B cell (primary cell): ENCODE measurements around the gene NAV2. TPM values are rescaled to one million over a fixed set of nuclear protein-coding genes. Genes with fewer than 3 reads are reported as not detected.

Experiments
- ATAC-seq: fragments of 200-7000 bp; cut with Tn5 transposase; one replicate; pipeline ENCODE4 v1.10.0; 2021; ENCODE audit warnings: low read depth, mild to moderate bottlenecking, moderate number of reproducible peaks, moderate library complexity
- CTCF ChIA-PET: fragments of 350-600 bp; sonication (Branson Sonifier 250); formaldehyde crosslinking; loops from one replicate; lab custom pipeline; 2021; ENCODE audit warnings: antibody characterized with exemption, inconsistent platforms; lab: Charles Lee
- POLR2A ChIA-PET: fragments of 350-600 bp; sonication (Branson Sonifier 250); formaldehyde crosslinking; loops from one replicate; lab custom pipeline; 2021; ENCODE audit warnings: antibody characterized with exemption; lab: Charles Lee
- DNase-seq: peaks from one replicate; pipeline ENCODE4 v3.0.0; 2013
- H2AFZ ChIP-seq: 2 replicates; pipeline ENCODE4 v1.6.1; 2012; ENCODE audit warnings: mild to moderate bottlenecking, low read depth, low read length; ENCODE audit not compliant: insufficient read depth, poor library complexity, severe bottlenecking
- H3K27ac ChIP-seq, 2 donors: 1 replicate in 1 of 2; 2 replicates in 1 of 2; pipeline ENCODE4 v1.5.1; 2012 to 2013; ENCODE audit warnings: low read length in 2 of 2, mild to moderate bottlenecking in 2 of 2, moderate library complexity in 1 of 2
- H3K27me3 ChIP-seq, 4 experiments: fragments of 200-600 bp in 1 of 4; sonication (generic) in 1 of 4; replicated peaks in 1 of 4; 1 replicate in 2 of 4; 2 replicates in 2 of 4; pipeline versions ENCODE4 v1.6.1 to v1.7.0; 2013 to 2016; ENCODE audit warnings: low read length in 3 of 4, mild to moderate bottlenecking in 2 of 4, mixed read lengths in 1 of 4, moderate library complexity in 1 of 4; ENCODE audit not compliant: insufficient read depth in 4 of 4, control insufficient read depth in 3 of 4; ENCODE audit errors: control extremely low read depth in 1 of 4
- H3K36me3 ChIP-seq, 2 experiments: replicated peaks in 1 of 2; 1 replicate in 1 of 2; 2 replicates in 1 of 2; pipeline versions ENCODE4 v1.6.1 to v1.7.1; 2013; ENCODE audit warnings: low read length in 1 of 2; ENCODE audit not compliant: insufficient read depth in 2 of 2, control insufficient read depth in 1 of 2; ENCODE audit errors: control extremely low read depth in 1 of 2, extremely low read depth in 1 of 2
- H3K4me1 ChIP-seq, 2 donors: fragments of 200-600 bp in 1 of 2; sonication (generic) in 1 of 2; 1 replicate in 1 of 2; 2 replicates in 1 of 2; pipeline versions ENCODE4 v1.5.1 to v1.6.1; 2013 to 2017; ENCODE audit warnings: low read length in 2 of 2; ENCODE audit not compliant: control insufficient read depth in 2 of 2, insufficient read depth in 2 of 2
- H3K4me2 ChIP-seq: replicated peaks from 2 replicates; pipeline ENCODE3; 2012; ENCODE audit warnings: mild to moderate bottlenecking, low read depth, low read length; ENCODE audit not compliant: poor library complexity, severe bottlenecking
- H3K4me3 ChIP-seq, 5 experiments: fragments of 200-600 bp in 1 of 5; sonication (generic) in 1 of 5; 1 replicate in 3 of 5; 2 replicates in 2 of 5; pipeline versions ENCODE4 v1.5.1 to v1.7.0; 2011 to 2016; ENCODE audit warnings: low read length in 4 of 5, mild to moderate bottlenecking in 4 of 5, low read depth in 2 of 5, control low read depth in 1 of 5, moderate library complexity in 1 of 5; ENCODE audit not compliant: insufficient read depth in 1 of 5; ENCODE audit errors: control extremely low read depth in 1 of 5, extremely low read depth in 1 of 5
- H3K79me2 ChIP-seq: fragments of 200-600 bp; sonication (generic); one replicate; pipeline ENCODE4 v1.6.0; 2016; ENCODE audit warnings: low read length; ENCODE audit not compliant: control insufficient read depth, insufficient read depth
- H3K9ac ChIP-seq: fragments of 200-600 bp; sonication (generic); 2 replicates; pipeline ENCODE4 v1.6.1; 2017; ENCODE audit warnings: mild to moderate bottlenecking, low read length, moderate library complexity
- H3K9me3 ChIP-seq, 3 donors: one replicate each; pipeline versions ENCODE4 v1.6.1 to v1.7.1; 2013; ENCODE audit warnings: low read length in 2 of 3; ENCODE audit not compliant: control insufficient read depth in 2 of 3, insufficient read depth in 1 of 3; ENCODE audit errors: control extremely low read depth in 1 of 3
- H4K20me1 ChIP-seq: 2 replicates; pipeline ENCODE4 v1.6.0; 2012; ENCODE audit warnings: mild to moderate bottlenecking, low read length; ENCODE audit not compliant: insufficient read depth, control insufficient read depth, poor library complexity, severe bottlenecking
- H3K27ac Mint-ChIP-seq: one replicate; pipeline ENCODE4 v1.8.0; 2021; ENCODE audit warnings: mixed read lengths
- H3K27me3 Mint-ChIP-seq: one replicate; pipeline ENCODE4 v1.8.0; 2021; ENCODE audit warnings: mixed read lengths
- H3K4me1 Mint-ChIP-seq: one replicate; pipeline ENCODE4 v1.8.0; 2021; ENCODE audit warnings: mixed read lengths
- H3K4me3 Mint-ChIP-seq: one replicate; pipeline ENCODE4 v1.8.0; 2021; ENCODE audit warnings: mixed read lengths
- H3K9me3 Mint-ChIP-seq: one replicate; pipeline ENCODE4 v1.8.0; 2022; ENCODE audit warnings: mixed read lengths; ENCODE audit not compliant: insufficient read depth
- EZH2 ChIP-seq: IDR thresholded peaks from 2 replicates; pipeline ENCODE4 v1.6.1; 2012; ENCODE audit warnings: borderline replicate concordance, low read depth, mild to moderate bottlenecking, moderate library complexity, low read length; ENCODE audit not compliant: insufficient read depth, poor library complexity, severe bottlenecking
- WGBS: methylation state at CpG from one replicate; pipeline ENCODE4 v1.1.5; 2013; ENCODE audit warnings: missing lambda C conversion rate; ENCODE audit not compliant: insufficient coverage; 5-methylcytosine and 5-hydroxymethylcytosine counted together
- intact Hi-C: fragments of 100-400 bp; cut with micrococcal nuclease; formaldehyde crosslinking; loops from one replicate; pipeline ENCODE4 v1.10.0; 2022
- polyA plus RNA-seq: library from polyadenylated mRNA; depleted of rRNA; stranded (reverse); fragments of >200 nt; gene quantifications from 2 replicates; pipeline ENCODE4 v1.2.3, GENCODE V29; 2012
- total RNA-seq, 2 donors: library from RNA; stranded (reverse); fragments of 120-200 nt in 1 of 2; gene quantifications; 1 replicate in 1 of 2; 2 replicates in 1 of 2; pipeline versions ENCODE4 v1.2.3 to v1.2.4, GENCODE V29; 2013 to 2022
- TF ChIP-seq, protein P1 (sequence below): fragments of 200-600 bp; IDR thresholded peaks from one replicate; pipeline ENCODE4 v1.8.0; 2022; ENCODE audit warnings: antibody characterized with exemption, mild to moderate bottlenecking

NAV2 gene
- total and polyA plus RNA-seq, 2 donors (not counting 1 experiment from before 2014, with no cell fraction given), result 0.82 to 22.2 TPM

- no peak for TF ChIP-seq EZH2
- TF ChIP-seq, protein P1, sequence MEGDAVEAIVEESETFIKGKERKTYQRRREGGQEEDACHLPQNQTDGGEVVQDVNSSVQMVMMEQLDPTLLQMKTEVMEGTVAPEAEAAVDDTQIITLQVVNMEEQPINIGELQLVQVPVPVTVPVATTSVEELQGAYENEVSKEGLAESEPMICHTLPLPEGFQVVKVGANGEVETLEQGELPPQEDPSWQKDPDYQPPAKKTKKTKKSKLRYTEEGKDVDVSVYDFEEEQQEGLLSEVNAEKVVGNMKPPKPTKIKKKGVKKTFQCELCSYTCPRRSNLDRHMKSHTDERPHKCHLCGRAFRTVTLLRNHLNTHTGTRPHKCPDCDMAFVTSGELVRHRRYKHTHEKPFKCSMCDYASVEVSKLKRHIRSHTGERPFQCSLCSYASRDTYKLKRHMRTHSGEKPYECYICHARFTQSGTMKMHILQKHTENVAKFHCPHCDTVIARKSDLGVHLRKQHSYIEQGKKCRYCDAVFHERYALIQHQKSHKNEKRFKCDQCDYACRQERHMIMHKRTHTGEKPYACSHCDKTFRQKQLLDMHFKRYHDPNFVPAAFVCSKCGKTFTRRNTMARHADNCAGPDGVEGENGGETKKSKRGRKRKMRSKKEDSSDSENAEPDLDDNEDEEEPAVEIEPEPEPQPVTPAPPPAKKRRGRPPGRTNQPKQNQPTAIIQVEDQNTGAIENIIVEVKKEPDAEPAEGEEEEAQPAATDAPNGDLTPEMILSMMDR, result no peak
- Histone ChIP-seq H3K4me3 (peak overlapping the region in 4 of 5 experiments; percentile 30 to 61 (median 52)), H3K27me3 (peaks cover 0 to 13% (median 0%) of the 10 kb centered on the region in 4 experiments), H3K9me3 (no peaks in the 10 kb centered on the region), H3K4me2 (peak overlapping the region; percentile 74), H2AFZ (peak overlapping the region; percentile 44), H4K20me1 (no peaks in the 10 kb centered on the region), H3K27ac (peak overlapping the region in 1 of 2 donors; percentile 65), H3K36me3 (no peaks in the 10 kb centered on the region), H3K9ac (peak overlapping the region; percentile 64), H3K4me1 (peaks cover 15 to 22% of the 10 kb centered on the region in 2 donors), H3K79me2 (peaks cover 3% of the 10 kb centered on the region)
- ChIA-PET POLR2A (interaction anchor here (0.8 to 1.2 kb wide), 2 partner anchors 8 to 9 kb away, joined by 3 to 4 read pairs; no protein-coding TSS in a partner anchor), CTCF (no interaction called here)
- WGBS, result under 1% methylated on average over 35 of the region's 48 CpGs
- H3K4me1 Mint-ChIP-seq, result peaks cover 23% of the 10 kb centered on the region
- peaks cover 67% of the 10 kb centered on the region for H3K27me3 Mint-ChIP-seq
- DNase-seq, result no peak
- intact Hi-C loops, result no loop called here
- H3K9me3 Mint-ChIP-seq, result no peaks in the 10 kb centered on the region
- peak overlapping the region; percentile 91 for H3K4me3 Mint-ChIP-seq
- ATAC-seq, result peak; percentile 15
- H3K27ac Mint-ChIP-seq, result peak overlapping the region; percentile 74
Measured at GRCh38 chr11:19777039-19777376, 64.4 kb downstream of the NAV2 start.

- Mint-ChIP-seq H3K4me3 (peak overlapping the region; percentile 91), H3K4me1 (peaks cover 23% of the 10 kb centered on the region), H3K27me3 (peaks cover 67% of the 10 kb centered on the region), H3K9me3 (no peaks in the 10 kb centered on the region), H3K27ac (peak overlapping the region; percentile 90)
- no peaks in the 10 kb centered on the region for H3K36me3 ChIP-seq
- peaks cover 0 to 13% (median 0%) of the 10 kb centered on the region in 4 experiments for H3K27me3 ChIP-seq
- ChIA-PET CTCF (no interaction called here), POLR2A (interaction anchor here (0.5 to 1.2 kb wide), 5 partner anchors 8 to 1548 kb away, joined by 3 to 9 read pairs (median 4); no protein-coding TSS in a partner anchor)
- peak; percentile 71 for DNase-seq
- H3K4me3 ChIP-seq, result peak overlapping the region in 4 of 5 experiments; percentile 30 to 61 (median 52)
- WGBS, result 12% methylated on average over 14 of the region's 29 CpGs
- no peaks in the 10 kb centered on the region for H3K9me3 ChIP-seq
- peaks cover 15 to 22% of the 10 kb centered on the region in 2 donors for H3K4me1 ChIP-seq
- peaks cover 3% of the 10 kb centered on the region for H3K79me2 ChIP-seq
- peak; percentile 84 for ATAC-seq
- H3K4me2 ChIP-seq, result peak overlapping the region; percentile 74
- no peaks in the 10 kb centered on the region for H4K20me1 ChIP-seq
- H3K9ac ChIP-seq, result peak overlapping the region; percentile 64
- peak overlapping the region; percentile 54 for H2AFZ ChIP-seq
- H3K27ac ChIP-seq, result peak overlapping the region in 1 of 2 donors; percentile 65
- TF ChIP-seq, protein P1, result no peak
- TF ChIP-seq EZH2, result no peak
- intact Hi-C loops, result no loop called here
Measured at GRCh38 chr11:19777377-19778102, 64.9 kb downstream of the NAV2 start.
